Measurements from ENCODE around the gene UGT2B7. TPM values are rescaled to one million over a fixed set of nuclear protein-coding genes. Genes with fewer than 3 reads are reported as not detected.

Gene UGT2B7
- total RNA-seq, 6 donors from 2014 or later = 0.24 to 1.1 (median 0.30) TPM; not detected in 3

DNA sequence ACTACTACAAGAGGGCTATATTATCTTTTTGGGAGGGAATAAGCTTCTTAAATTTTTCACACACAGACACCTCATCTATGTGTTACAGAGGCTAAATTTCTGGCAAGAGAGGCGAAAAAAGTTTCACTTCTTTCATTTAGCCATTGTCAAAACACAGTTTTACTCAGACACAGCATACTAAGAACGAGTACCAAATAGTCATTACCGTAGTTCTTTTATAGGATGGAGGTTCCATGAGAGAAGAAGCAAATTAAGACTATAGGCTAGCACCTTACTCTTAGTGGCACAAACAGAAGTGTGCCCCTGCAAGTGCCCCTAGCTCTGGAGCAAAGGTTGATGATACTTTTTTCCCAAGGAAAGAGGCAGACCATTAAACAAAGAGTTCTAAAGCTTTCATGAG, 26.2 kb downstream of the UGT2B7 start:
- no peaks in the 10 kb centered on the region for H3K27me3 ChIP-seq
- H3K4me1 ChIP-seq = no peaks in the 10 kb centered on the region
- ATAC-seq (ENCODE audit: low FRiP score in 2 of 2) = no peak
- H3K36me3 ChIP-seq = no peaks in the 10 kb centered on the region
- no peak for TF ChIP-seq POLR2AphosphoS5 (IDR thresholded peaks at IDR 0.05)
- TF ChIP-seq EP300 (IDR thresholded peaks at IDR 0.05) = no peak
- TF ChIP-seq POLR2A (IDR thresholded peaks at IDR 0.05) = no peak
- TF ChIP-seq, protein P1, sequence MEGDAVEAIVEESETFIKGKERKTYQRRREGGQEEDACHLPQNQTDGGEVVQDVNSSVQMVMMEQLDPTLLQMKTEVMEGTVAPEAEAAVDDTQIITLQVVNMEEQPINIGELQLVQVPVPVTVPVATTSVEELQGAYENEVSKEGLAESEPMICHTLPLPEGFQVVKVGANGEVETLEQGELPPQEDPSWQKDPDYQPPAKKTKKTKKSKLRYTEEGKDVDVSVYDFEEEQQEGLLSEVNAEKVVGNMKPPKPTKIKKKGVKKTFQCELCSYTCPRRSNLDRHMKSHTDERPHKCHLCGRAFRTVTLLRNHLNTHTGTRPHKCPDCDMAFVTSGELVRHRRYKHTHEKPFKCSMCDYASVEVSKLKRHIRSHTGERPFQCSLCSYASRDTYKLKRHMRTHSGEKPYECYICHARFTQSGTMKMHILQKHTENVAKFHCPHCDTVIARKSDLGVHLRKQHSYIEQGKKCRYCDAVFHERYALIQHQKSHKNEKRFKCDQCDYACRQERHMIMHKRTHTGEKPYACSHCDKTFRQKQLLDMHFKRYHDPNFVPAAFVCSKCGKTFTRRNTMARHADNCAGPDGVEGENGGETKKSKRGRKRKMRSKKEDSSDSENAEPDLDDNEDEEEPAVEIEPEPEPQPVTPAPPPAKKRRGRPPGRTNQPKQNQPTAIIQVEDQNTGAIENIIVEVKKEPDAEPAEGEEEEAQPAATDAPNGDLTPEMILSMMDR (IDR thresholded peaks at IDR 0.05) = no peak
- H3K27ac ChIP-seq = no peak overlapping the region
- no peak for DNase-seq
- H3K9me3 ChIP-seq = no peaks in the 10 kb centered on the region
- WGBS, 2 donors = 58 to 89% methylated on average over 3 of the region's 3 CpGs
- H3K4me3 ChIP-seq = no peak overlapping the region

GRCh38 chr4:69124941-69125340, 28.7 kb downstream of the UGT2B7 start:
- TF ChIP-seq POLR2A (IDR thresholded peaks at IDR 0.05) = no peak
- TF ChIP-seq, protein P1 (IDR thresholded peaks at IDR 0.05) = no peak
- TF ChIP-seq POLR2AphosphoS5 (IDR thresholded peaks at IDR 0.05) = no peak
- TF ChIP-seq EP300 (IDR thresholded peaks at IDR 0.05) = no peak
- ATAC-seq (ENCODE audit: low FRiP score in 2 of 2) = no peak
- Histone ChIP-seq H3K36me3 (no peaks in the 10 kb centered on the region), H3K4me1 (no peaks in the 10 kb centered on the region), H3K4me3 (no peak overlapping the region), H3K27ac (no peak overlapping the region), H3K9me3 (no peaks in the 10 kb centered on the region), H3K27me3 (no peaks in the 10 kb centered on the region)
- no peak for DNase-seq
- WGBS, 2 donors = 89% methylated on average over 1 of the region's 1 CpG

DNA sequence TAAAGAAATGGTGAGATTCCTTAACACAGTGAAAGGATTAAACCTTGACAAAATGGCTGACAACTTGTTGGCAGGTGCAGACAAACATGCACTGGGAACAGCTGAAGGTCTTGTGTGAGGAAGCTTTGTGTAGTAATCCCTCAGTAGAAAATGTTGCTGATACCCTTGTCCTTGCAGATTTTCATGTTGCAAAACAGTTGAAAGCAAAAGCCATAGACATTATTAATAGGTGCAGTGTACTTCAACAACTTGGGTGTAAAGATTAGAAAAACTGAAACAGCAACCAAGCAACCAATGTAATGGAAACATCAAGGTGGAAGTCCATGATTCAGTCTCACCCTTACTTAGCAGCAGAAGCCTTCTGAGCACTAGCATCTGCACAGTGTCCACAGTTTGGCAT, 29.8 kb downstream of the UGT2B7 start:
- ATAC-seq (ENCODE audit: low FRiP score in 2 of 2) = no peak
- Histone ChIP-seq H3K4me3 (no peak overlapping the region), H3K4me1 (no peaks in the 10 kb centered on the region), H3K9me3 (no peaks in the 10 kb centered on the region), H3K27me3 (no peaks in the 10 kb centered on the region), H3K36me3 (no peaks in the 10 kb centered on the region), H3K27ac (no peak overlapping the region)
- DNase-seq = no peak
- TF ChIP-seq, protein P1 (IDR thresholded peaks at IDR 0.05) = no peak
- TF ChIP-seq POLR2A (IDR thresholded peaks at IDR 0.05) = no peak
- TF ChIP-seq EP300 (IDR thresholded peaks at IDR 0.05) = no peak

DNA sequence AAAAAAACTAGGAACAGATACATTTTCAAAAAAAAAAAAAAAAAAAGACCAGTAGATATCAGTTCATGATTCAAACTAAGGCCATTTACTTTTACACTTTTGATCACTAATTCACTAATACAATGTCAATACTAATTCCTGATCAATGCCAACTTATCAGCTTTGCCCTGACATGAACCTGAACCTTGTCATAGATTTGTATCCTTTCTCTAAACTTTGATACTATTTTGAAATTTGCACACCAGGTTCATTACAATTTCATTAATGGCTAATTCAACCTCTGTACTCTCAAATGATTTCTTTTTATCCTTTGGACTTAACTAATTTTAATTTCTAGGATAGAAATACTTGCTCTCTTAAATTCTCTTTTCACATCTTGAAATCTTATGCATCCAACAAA, 37.7 kb downstream of the UGT2B7 start:
- Histone ChIP-seq H3K4me1 (no peaks in the 10 kb centered on the region), H3K27me3 (no peaks in the 10 kb centered on the region), H3K27ac (no peak overlapping the region), H3K36me3 (no peaks in the 10 kb centered on the region), H3K9me3 (no peaks in the 10 kb centered on the region), H3K4me3 (no peak overlapping the region)
- TF ChIP-seq EP300 (IDR thresholded peaks at IDR 0.05) = no peak
- TF ChIP-seq, protein P1 (IDR thresholded peaks at IDR 0.05) = no peak
- no peak for TF ChIP-seq POLR2A (IDR thresholded peaks at IDR 0.05)
- no peak for TF ChIP-seq POLR2AphosphoS5 (IDR thresholded peaks at IDR 0.05)
- no peak for DNase-seq
- no peak for ATAC-seq (ENCODE audit: low FRiP score in 2 of 2)

GRCh38 chr4:69134471-69134870, 38.2 kb downstream of the UGT2B7 start:
- DNase-seq = no peak
- 79 to 91% methylated on average over 4 of the region's 4 CpGs for WGBS, 2 donors
- TF ChIP-seq POLR2A (IDR thresholded peaks at IDR 0.05) (no peak), POLR2AphosphoS5 (IDR thresholded peaks at IDR 0.05) (no peak), EP300 (IDR thresholded peaks at IDR 0.05) (no peak)
- TF ChIP-seq, protein P1 (IDR thresholded peaks at IDR 0.05) = no peak

More at GRCh38 chr4:69134471-69134870, 38.2 kb downstream of the UGT2B7 start:
- Histone ChIP-seq H3K4me3 (no peak overlapping the region), H3K27me3 (no peaks in the 10 kb centered on the region), H3K36me3 (no peaks in the 10 kb centered on the region), H3K9me3 (no peaks in the 10 kb centered on the region), H3K4me1 (no peaks in the 10 kb centered on the region), H3K27ac (no peak overlapping the region)
- no peak for ATAC-seq (ENCODE audit: low FRiP score in 2 of 2)
